HG02610 (cell line): ENCODE data around the gene ALG14.
"Not testable (repeated sequence)": the region's sequence is repeated elsewhere in the genome, so short reads cannot be mapped to it uniquely, and the experiment has no call there.

Source experiments
- ATAC-seq: cut with Tn5 transposase; IDR thresholded peaks from one replicate; pipeline ENCODE4 v1.9.1; 2021; ENCODE audit warnings: mild to moderate bottlenecking, moderate library complexity; ENCODE audit not compliant: unreplicated experiment

ALG14 gene

DNA sequence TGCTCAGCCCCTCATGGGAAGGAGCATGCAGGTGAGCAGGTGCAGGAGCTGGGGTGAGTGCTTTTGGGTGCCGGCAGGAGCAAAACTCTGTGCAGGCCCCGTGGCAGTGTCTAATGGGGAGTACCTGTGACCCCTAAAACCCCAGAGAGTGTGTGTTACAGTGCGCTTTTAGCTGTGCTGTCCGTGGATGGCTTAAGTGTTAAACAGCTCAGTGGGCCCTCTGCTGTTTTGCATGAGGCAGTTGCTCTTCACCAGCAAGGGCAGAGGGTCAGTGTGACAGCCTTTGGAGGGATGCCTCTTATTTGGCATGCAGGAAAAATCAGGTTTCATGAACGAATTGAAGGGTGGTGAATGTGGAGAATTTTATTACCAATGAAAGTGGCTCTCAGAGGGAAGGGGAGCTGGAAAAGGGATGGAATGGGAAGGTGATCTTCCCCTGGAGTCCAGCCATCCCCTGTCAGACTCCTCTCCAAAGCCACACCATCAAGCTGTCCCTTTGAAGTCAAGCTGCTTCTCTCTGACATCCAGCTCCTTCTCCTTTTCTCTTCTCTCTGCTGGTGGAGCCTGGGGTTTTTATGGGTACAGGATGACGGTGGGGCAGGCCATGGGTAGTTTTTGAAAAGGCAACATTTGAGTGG lies 17.0 kb upstream of the ALG14 start:
- ATAC-seq: no peak

DNA sequence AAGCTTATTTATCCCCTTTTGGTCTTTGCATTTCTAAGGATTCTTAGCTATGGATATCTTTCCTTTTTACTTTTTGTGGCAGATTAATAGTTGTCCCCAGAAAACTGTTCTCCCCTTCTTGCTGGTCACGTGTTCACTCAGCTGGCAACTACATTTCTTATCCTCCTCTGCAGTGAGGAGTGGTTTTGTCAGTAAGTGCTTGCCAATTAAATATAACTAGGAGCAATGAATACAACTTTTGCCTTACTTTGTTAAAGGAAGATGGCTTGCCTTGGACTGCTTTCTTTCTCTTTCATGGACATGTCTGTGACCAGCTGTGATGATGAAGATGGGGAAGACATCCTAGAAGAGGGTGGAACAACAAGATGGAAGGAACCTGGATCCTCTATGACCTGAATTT lies 15.6 kb upstream of the ALG14 start:
- ATAC-seq: no peak

DNA sequence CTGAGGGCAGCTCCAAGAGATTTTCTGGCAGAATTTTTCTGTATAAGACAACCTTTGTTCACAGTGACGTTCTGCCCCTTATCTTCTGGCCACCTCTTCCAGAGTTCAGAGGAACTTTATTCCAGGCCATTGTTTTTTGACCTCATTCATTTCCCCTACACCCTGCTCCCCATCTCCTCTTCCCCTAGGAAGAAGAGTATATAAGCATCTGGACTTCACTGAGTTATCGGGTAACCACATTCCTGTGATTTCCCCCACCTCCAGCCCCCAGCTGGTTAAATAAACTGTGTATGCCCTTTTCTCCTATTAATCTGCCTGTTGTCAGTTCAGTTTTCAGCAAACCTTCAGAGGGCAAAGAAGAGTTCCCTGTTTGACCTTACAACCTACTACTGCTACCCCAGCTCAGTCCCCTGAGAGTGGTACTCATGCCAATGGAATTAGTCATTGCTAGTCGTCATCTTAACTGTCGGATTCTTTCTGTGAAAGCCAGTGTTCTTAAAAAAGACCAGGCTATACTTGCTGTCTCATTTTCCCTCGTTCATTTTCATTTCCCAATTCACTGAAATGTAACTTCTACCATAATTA lies 14.3 kb upstream of the ALG14 start:
- ATAC-seq: no peak

DNA sequence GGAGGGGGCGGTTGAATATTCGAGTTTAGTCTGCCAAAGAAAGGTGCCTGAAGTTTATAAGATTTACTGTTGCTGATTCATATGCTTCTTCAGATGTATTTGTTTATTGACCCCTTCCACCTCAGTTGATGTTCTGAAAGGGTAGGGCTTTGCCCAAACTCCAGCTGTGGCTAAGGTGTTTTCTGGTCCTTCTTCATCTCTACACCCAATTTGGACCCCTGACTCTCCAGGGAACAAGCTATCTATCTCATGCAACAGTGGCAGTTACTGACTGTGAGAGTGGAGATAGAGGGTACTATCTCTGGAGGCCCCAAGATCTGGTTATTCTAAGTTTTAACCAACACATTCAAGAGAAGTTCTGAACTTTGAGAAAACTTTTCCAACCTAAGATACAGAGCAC lies 12.6 kb upstream of the ALG14 start:
- ATAC-seq: no peak

DNA sequence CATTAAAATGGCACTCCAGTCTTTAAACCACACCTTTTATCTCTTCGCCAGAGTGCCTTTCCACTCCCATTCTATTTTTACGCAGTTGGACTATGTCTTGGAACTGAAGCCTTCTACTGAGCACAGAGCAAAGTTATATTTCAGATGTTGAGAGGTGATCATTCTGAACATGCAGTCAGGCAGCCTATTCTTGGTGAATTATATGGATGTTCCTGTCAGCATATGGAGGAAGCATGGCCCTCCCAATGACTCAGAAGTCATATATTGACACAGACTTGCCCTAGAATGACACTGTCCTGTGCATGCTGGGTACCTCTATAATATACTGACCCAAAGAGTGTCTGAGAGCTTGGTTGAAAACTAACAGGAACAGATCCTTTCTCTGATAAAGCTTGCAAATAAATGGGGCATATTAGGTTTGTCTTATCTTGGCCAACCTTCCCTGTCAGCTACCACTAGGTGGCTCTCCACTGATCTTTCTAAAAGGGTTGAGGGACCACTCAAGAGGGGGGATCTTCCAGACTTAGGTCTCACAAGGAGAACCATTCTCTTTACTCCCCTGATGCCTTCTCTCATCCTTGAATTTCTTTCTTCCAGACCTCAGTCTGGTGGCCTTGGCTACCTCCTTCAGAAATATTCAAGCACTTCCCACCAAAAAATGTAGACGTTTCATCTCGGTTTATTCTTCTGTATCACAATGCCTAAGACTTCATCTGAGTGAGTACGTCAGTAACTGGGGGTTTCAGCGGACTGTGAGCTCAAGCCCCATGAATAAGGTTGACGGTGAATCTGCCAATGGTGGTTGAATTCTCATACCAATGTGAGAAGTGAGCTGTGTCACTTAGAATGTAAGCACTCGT lies 11.8 kb upstream of the ALG14 start:
- peak; percentile 77 for ATAC-seq

DNA sequence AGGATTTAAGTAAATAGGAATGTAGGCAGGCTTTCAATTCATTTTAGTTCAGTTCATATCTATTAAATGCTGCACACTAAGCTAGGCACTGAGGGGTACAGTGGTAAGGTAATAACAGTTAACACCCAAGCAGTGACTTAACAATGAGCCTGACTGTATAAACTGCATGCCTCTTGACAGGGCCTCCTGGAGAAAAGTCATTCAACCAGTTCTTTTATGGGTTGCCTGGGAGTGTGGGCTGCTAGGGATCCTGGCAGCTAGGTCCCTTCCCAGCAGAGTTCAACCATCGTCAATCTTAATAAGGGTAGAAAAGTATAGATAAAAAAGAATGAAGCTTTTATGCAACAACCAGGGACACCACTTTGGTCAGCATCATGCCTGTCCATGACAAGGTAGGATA lies 8.1 kb upstream of the ALG14 start:
- no peak for ATAC-seq

DNA sequence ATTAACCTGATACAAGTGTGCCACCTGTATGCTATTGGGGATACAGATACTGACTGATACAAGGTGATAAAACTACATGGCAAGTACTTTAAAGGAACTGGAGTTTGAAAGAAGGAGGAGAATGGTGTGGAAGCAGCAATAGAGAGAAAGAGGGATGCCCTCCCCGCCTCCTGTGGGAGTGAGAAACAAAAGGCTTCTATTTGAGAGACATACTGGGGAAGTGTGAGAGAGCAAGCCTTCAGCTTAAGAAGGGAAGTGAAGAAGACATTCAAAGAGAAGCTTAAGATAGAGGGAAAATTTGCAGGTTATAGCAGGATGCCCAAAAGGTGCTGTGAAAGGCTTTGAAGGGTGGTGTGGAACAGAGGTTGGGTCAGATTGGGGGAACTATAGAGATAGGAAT lies 7.7 kb upstream of the ALG14 start:
- no peak for ATAC-seq

DNA sequence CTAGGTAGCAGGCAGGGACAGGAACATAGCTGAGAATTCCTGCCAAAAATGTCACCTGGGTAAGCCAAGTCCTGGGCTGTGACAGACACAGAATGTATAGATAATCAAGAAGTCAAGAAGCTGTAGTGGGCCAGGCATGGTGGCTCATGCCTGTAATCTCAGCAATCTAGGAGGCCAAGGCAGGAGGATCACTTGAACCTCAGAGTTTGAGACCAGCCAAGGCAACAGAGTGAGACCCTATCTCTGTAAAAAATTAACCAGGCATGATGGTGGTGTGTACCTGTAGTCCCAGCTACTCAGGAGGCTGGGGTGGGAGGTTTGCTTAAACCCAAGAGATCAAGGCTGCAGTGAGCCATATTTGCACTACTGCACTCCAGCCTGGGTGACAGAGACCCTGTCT lies 3.3 kb upstream of the ALG14 start:
- ATAC-seq: no peak

DNA sequence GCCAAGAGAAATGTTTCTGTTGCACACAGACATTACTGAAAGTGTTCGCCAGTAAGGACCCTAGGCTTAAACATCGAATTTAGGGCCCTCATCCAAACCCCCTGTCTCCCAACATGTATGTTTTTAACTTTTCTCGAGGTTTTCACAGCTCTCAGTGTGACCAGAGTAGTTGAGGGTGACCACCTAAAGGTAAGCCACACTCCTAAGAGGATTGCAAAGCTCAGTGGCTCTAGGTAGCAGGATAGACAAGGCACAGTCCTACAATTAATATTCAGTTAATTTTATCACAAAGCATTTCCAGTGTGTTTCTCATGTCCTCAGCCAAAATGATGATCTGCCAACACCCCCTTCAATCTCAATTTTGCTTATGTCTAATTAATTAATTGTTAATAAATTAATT lies 695 bp upstream of the ALG14 start:
- ATAC-seq: no peak

DNA sequence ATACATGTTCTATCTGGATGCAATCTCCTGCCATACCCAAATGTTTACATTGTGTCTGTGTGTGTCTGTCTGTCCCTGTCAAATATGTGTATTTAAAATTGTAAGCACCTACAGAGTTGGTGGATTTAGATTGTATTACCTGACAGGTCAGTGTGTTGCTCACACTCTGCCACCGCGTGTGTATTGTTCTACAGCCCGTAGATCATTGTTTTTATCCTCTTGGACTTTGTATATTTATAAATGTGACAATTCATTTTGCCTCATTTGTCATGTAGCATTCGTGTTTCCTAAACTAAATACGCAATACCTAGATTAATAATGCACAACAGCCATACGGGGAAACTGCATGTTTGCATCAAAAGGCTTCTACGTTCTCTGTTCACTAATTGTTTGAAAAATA lies 634 bp downstream of the ALG14 start:
- ATAC-seq: no peak

DNA sequence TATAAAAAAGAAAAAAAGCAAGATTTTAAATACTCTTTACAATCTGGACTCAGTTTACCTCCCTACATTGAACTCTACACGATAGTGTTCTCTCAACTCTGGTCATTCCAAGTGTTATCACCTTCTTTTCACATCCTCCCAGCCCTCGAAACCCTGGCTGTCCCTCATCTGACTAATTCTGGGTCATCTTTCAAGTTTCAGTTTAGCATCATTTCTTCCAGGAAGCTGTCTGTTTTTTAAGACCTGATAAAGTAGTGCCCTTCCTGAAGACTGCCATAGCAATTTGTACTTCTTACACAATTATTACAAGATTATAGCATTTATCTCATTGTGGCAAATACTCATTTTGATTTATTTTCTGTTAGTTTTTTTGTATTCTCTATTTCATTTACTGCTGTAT lies 1.2 kb downstream of the ALG14 start:
- no peak for ATAC-seq

DNA sequence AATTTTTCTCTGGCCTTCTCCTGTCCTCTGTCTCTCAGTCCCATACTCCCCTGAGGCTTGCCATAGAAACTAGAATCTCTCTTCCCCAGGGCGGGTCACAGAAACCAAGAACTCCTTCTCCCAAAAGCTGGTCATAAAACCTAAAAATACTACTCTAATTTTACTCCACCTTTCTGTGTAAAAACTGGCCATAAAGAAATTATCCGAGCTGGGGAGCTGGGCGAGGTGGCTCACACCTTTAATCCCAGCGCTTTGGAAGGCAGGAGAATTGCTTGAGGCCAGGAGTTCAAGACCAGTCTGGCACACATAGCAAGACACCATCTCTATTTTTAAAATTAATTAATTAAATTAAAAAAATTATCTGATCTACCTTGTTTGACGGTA lies 3.0 kb downstream of the ALG14 start:
- ATAC-seq: no peak

DNA sequence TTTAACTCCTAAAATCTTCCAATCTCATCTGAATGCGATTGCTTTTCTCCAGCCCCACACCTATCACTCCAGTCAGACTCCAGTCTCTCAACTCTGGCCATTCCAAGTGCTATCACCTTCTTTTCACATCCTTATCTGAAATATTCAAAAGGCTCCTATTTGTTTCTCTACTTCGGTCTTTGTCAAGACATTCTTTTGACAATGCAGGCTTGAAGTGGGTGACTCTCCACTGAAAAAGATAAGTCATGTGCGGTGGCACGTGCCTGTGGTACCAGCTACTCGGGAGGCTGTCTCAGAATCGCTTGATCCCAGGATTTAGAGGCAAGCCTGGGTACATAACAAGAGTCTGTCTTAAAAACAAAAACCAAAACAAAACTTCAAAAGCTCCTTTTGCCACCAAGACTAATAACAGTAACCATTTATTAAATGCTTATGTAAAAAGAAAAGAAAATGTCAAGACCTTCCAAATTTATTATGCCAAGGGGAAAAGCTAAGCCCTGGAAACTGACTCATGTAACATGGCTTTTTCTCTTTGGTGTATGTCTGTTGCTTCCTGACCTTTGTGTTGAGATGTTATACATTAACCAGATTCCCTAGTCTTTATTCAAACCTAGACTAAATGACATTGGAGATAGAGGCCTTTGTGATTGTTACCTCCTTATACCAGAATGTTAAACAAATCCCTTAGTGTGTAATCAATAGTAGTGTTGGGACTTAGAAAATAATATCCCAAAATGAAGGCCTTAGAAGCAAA lies 3.6 kb downstream of the ALG14 start:
- ATAC-seq: no peak

DNA sequence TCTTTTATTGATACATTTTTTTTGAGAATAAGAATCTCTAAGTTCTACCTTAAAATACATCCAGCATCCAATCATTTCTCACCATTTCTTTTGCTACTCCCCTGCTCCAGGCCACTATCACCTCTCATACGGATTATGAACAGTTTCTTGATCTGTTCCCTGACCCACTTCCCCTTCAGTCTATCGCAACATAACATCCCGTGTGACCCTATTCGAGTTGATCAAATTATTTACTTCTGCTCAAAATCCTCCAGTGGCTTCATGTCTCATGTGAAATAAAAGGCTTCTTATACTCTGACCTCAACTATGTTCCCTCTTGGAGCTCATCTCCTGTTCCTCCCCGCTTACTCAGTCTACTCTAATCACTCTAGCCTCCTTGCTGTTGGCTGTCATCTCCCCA lies 5.2 kb downstream of the ALG14 start:
- no peak for ATAC-seq

DNA sequence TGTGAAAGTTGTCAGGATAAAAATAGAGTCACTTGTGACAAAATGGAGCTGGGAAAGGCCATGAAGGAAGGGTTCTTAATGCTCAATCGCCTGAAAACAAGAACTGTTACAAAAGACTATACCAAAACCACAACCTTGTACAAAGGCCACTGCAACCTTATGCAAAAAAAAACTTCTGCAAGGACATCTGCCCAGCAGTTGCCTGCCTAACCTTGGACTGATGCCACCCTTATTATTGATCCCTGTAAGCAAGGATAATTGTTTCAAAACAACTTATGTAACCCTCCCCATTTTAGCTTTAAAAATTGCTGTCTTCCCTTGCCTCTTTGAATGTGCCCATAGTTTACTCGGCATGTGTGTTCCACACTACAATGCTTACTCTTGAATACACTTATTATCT lies 5.7 kb downstream of the ALG14 start:
- peak; percentile 57 for ATAC-seq

DNA sequence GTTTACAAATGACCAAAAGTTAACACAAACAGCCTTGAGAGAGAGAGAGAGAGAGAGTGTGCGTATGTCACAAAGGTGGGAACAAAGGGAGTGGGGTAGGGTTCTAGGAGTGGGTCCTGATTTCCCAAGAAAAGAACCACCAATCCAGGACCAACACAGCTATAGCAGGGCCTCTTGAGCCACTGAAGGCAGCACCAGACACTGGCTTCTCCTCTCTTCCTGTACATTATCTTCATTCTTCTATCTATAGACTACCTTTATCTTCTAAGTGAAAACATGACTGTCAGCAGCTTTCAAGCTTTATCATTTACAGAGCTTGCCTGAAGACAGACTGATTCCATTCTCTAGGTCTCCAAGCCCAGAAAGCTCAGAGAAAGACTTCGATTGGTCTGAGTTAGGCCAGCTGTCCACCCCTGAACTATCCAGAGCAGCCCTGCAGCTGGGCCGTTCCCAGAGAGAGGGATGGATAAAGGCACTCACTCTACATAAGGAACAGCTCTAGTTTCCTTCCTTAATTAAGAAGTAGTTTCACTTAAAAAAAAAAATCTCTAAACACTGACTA lies 11.2 kb downstream of the ALG14 start:
- no peak for ATAC-seq

DNA sequence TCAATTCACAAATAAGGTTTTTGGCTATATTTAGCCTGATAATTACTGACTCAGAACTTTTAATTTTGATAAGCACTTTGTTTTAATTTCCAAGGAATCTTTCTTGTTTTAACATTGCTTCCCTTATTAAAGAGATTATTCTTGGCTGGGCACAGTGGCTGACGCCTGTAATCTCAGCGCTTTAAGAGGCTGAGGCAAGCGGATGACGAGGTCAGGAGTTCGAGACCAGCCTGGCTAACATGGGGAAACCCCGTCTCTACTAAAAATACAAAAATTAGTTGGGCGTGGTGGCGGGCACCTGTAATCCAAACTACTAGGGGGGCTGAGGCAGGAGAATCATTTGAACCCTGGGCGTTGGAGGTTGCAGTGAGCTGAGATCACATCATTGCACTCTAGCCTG lies 13.8 kb downstream of the ALG14 start:
- ATAC-seq: no peak

DNA sequence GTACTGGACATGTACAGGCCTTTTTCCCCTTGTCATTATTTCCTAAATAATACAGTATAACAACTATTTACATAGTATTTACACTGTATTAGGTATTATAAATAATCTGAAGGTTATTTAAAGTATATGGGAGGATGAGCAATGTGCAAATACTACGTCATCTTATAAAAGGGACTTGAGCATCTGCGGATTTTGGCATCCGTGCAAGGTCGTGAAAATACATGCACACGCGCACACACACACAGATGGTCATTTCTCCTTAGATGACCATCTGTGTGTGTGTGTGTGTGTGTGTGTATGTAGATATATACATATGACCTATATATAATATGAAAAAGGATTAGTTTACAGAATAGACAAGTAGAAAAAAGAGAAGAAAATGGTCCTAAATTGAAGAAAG lies 15.4 kb downstream of the ALG14 start:
- ATAC-seq: no peak

DNA sequence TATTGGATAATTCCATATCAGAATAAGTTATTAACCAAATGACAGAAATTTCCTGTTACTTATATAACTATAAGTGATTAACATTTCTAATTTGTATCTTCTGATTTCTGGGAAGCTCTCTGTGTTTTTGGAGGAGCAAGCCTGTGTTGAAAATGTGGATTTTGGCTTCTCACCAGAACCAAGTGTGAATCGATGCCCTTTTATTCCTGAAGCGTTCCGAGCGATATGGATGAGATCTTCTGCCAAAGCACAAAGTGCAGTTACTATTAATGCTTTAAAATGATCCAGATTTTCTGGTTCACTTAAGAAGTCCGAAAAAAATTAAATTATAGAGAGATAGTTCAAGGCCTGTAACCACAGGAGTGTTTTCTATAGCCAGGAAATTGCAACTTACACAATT lies 22.8 kb downstream of the ALG14 start:
- ATAC-seq: no peak

DNA sequence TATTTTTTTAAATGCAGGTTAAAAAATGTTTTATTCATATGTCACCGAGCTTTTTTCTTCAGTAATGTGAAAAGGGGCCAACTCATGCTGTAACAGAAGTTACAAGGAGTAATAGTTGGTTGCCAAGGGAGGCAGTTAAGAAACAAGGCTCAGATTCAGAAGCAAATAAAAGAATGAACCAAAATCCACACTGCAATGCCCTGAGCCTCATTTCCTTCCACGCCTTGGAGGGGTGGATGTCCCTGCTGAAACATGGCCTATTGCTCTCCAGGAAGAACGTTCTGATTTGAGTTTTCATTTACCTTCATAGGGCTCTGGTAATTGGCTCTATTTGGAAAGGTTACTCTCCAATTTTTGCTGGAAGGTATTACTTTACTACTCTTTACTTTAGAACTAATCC lies 24.4 kb downstream of the ALG14 start:
- no peak for ATAC-seq

DNA sequence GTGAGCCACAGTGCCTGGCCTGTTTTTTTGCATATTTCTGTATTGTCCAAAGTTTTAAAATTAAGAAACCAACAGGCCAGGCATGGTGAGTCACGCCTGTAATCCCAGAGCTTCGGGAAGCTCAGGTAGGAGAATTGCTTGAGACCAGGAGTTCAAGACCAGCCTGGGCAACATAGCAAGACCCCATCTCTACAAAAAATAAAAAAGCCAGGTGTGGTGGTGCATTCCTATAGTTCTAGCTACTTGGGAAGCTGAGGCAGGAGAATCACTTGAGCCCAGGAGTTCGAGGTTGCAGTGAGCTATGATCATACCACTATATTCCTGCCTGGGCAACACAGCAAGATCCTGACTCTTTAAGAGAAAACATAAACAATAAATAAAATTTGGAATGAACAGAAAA lies 25.1 kb downstream of the ALG14 start:
- not testable (repeated sequence) for ATAC-seq
